Nephron (organoid): Measurements from ENCODE around the gene CCDC192.

Experiments
- H3K27ac Mint-ChIP-seq, 3 experiments: 2 replicates each; pipeline ENCODE4 v1.8.0; 2020; ENCODE audit warnings: mixed read lengths in 3 of 3, mild to moderate bottlenecking in 2 of 3, moderate library complexity in 1 of 3
- H3K27me3 Mint-ChIP-seq: 2 replicates; pipeline ENCODE4 v1.8.0; 2021; ENCODE audit warnings: low read depth, mild to moderate bottlenecking, moderate library complexity, mixed read lengths
- H3K36me3 Mint-ChIP-seq: 2 replicates; pipeline ENCODE4 v1.8.0; 2020; ENCODE audit warnings: low read depth, mixed read lengths
- H3K4me1 Mint-ChIP-seq: 2 replicates; pipeline ENCODE4 v1.8.0; 2020; ENCODE audit warnings: mixed read lengths
- H3K4me3 Mint-ChIP-seq, 3 experiments: 2 replicates each; pipeline ENCODE4 v1.8.0; 2020; ENCODE audit warnings: mild to moderate bottlenecking in 3 of 3, mixed read lengths in 3 of 3, moderate library complexity in 2 of 3
- H3K9me3 Mint-ChIP-seq: 2 replicates; pipeline ENCODE4 v1.8.0; 2020; ENCODE audit warnings: mixed read lengths
- TF ChIP-seq, protein P1 (sequence below), 3 experiments: fragments of 200-600 bp; sonication (generic); IDR thresholded peaks; one replicate each; pipeline ENCODE4 v1.5.0; 2021; ENCODE audit warnings: antibody characterized with exemption in 3 of 3; ENCODE audit not compliant: unreplicated experiment in 3 of 3

The CCDC192 gene

GRCh38 chr5:127930311-127930710 lies 227.1 kb downstream of the CCDC192 start:
- H3K27me3 Mint-ChIP-seq: no peaks in the 10 kb centered on the region
- no peaks in the 10 kb centered on the region for H3K36me3 Mint-ChIP-seq
- peaks cover 4% of the 10 kb centered on the region for H3K4me1 Mint-ChIP-seq
- H3K9me3 Mint-ChIP-seq: peaks cover 3% of the 10 kb centered on the region
- H3K27ac Mint-ChIP-seq: no peak overlapping the region
- TF ChIP-seq, protein P1, sequence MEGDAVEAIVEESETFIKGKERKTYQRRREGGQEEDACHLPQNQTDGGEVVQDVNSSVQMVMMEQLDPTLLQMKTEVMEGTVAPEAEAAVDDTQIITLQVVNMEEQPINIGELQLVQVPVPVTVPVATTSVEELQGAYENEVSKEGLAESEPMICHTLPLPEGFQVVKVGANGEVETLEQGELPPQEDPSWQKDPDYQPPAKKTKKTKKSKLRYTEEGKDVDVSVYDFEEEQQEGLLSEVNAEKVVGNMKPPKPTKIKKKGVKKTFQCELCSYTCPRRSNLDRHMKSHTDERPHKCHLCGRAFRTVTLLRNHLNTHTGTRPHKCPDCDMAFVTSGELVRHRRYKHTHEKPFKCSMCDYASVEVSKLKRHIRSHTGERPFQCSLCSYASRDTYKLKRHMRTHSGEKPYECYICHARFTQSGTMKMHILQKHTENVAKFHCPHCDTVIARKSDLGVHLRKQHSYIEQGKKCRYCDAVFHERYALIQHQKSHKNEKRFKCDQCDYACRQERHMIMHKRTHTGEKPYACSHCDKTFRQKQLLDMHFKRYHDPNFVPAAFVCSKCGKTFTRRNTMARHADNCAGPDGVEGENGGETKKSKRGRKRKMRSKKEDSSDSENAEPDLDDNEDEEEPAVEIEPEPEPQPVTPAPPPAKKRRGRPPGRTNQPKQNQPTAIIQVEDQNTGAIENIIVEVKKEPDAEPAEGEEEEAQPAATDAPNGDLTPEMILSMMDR (IDR thresholded peaks at IDR 0.05; ENCODE audit: unreplicated experiment in 3 of 3): no peak
- H3K4me3 Mint-ChIP-seq: no peak overlapping the region

GRCh38 chr5:127931396-127931795 lies 228.2 kb downstream of the CCDC192 start:
- no peak overlapping the region for H3K27ac Mint-ChIP-seq
- H3K4me1 Mint-ChIP-seq: peaks cover 4% of the 10 kb centered on the region
- no peaks in the 10 kb centered on the region for H3K36me3 Mint-ChIP-seq
- H3K27me3 Mint-ChIP-seq: peaks cover 2% of the 10 kb centered on the region
- TF ChIP-seq, protein P1 (IDR thresholded peaks at IDR 0.05; ENCODE audit: unreplicated experiment in 3 of 3): no peak
- peaks cover 3% of the 10 kb centered on the region for H3K9me3 Mint-ChIP-seq
- no peak overlapping the region for H3K4me3 Mint-ChIP-seq

DNA sequence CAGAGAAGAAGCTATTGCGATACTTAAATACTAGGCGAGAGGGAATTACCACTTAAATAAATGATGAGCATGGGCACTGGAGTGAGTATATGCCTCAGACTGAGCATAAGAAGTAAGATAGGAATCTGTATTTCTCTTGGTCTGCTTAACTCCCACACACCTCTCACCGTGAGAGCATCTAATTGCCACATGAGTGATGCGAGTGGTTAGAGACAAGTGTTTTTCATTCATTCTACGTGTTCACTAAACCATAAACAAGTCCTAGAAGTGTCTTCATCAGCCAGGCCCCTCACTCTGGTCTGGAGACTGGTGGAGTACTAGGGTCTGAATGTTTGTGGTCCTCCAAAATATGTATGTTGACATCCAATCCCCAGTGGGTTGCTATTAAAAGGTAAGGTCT lies 230.2 kb downstream of the CCDC192 start:
- TF ChIP-seq, protein P1 (IDR thresholded peaks at IDR 0.05; ENCODE audit: unreplicated experiment in 3 of 3): no peak
- H3K27me3 Mint-ChIP-seq: peaks cover 5% of the 10 kb centered on the region
- H3K4me1 Mint-ChIP-seq: peaks cover 4% of the 10 kb centered on the region
- H3K27ac Mint-ChIP-seq: no peak overlapping the region
- H3K4me3 Mint-ChIP-seq: no peak overlapping the region
- H3K9me3 Mint-ChIP-seq: peaks cover 2% of the 10 kb centered on the region
- no peaks in the 10 kb centered on the region for H3K36me3 Mint-ChIP-seq

DNA sequence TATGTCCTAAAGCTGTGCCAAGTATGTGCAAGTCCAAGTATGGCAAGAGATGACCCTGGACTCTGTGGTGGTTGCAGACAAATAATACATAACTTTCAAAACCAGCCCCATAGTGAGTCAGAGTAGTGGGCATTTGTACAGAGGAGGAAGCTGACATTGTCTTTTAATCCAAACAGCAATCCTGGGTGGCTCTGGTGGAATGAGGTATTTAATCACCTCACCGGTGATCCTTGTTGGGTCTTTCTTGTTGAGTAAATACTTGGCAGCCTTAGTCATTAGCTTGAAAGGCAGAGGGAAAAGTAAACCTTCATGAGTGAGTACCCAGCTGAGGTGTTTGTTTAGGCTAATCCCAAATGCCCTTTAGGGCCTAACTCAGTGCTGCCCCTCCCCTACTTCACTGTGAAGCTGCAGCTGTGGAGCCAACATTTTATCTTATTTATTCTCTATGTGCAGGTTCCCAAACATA lies 231.6 kb downstream of the CCDC192 start:
- Mint-ChIP-seq H3K4me3 (no peak overlapping the region), H3K27ac (no peak overlapping the region), H3K36me3 (no peaks in the 10 kb centered on the region), H3K27me3 (peaks cover 5% of the 10 kb centered on the region), H3K4me1 (peaks cover 4% of the 10 kb centered on the region), H3K9me3 (no peaks in the 10 kb centered on the region)
- TF ChIP-seq, protein P1 (IDR thresholded peaks at IDR 0.05; ENCODE audit: unreplicated experiment in 3 of 3): no peak

DNA sequence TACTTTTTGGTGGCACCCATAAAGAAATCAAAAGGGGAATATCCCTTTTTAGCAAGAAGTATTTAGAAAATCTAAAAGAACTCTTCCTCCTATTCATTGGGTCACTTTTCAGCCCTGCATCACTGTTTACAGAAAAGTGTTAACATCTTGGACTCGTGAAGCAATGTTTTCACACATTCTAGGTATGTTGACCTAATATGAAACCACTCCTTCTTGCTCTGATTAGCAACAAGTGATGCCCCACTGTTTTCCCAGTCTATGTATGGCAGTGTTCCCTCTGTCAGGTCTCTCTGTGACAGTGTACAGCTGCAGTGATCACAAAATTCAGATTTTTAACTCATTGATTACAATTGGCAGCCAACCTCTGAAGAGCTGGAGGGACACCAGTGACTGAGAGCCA lies 232.2 kb downstream of the CCDC192 start:
- H3K4me1 Mint-ChIP-seq: peaks cover under 1% of the 10 kb centered on the region
- H3K27me3 Mint-ChIP-seq: peaks cover 5% of the 10 kb centered on the region
- H3K36me3 Mint-ChIP-seq: no peaks in the 10 kb centered on the region
- no peaks in the 10 kb centered on the region for H3K9me3 Mint-ChIP-seq
- H3K27ac Mint-ChIP-seq: no peak overlapping the region
- H3K4me3 Mint-ChIP-seq: no peak overlapping the region
- TF ChIP-seq, protein P1 (IDR thresholded peaks at IDR 0.05; ENCODE audit: unreplicated experiment in 3 of 3): no peak

GRCh38 chr5:127936439-127936972 lies 233.3 kb downstream of the CCDC192 start:
- Mint-ChIP-seq H3K9me3 (no peaks in the 10 kb centered on the region), H3K27me3 (peaks cover 5% of the 10 kb centered on the region), H3K36me3 (no peaks in the 10 kb centered on the region), H3K4me3 (no peak overlapping the region), H3K4me1 (peaks cover 3% of the 10 kb centered on the region), H3K27ac (no peak overlapping the region)
- TF ChIP-seq, protein P1 (IDR thresholded peaks at IDR 0.05; ENCODE audit: unreplicated experiment in 3 of 3): no peak
